HCT116 (cell line): ENCODE measurements around the gene TJP1. TPM values are rescaled to one million over a fixed set of nuclear protein-coding genes. Genes with fewer than 3 reads are reported as not detected.

Experiments used
- ATAC-seq: fragments of 200-7000 bp; cut with Tn5 transposase; 2 replicates; pipeline ENCODE4 v1.9.1; 2020; ENCODE audit warnings: mild to moderate bottlenecking, moderate library complexity
- BruUV-seq: library from RNA; stranded (reverse); fragments of 400-500 nt; replicated peaks from 2 replicates; lab custom pipeline; 2021; lab: Mats Ljungman, UMichigan
- CTCF ChIA-PET: fragments of 300-600 bp; sonication (Branson Sonifier 250); formaldehyde crosslinking; loops from one replicate; lab custom pipeline; 2021; ENCODE audit warnings: antibody characterized with exemption; lab: Charles Lee
- POLR2A ChIA-PET: fragments of 300-600, 350-600 bp; sonication (Branson Sonifier 250); formaldehyde crosslinking; loops from one replicate; lab custom pipeline; 2021; ENCODE audit warnings: antibody characterized with exemption; lab: Charles Lee
- RAD21 ChIA-PET, 2 experiments: fragments of 300-600 bp; sonication (Branson Sonifier 250); formaldehyde crosslinking; loops; one replicate each; lab custom pipeline; 2023; ENCODE audit warnings: low total read pairs in 2 of 2; ENCODE audit not compliant: uncharacterized antibody in 2 of 2, unreplicated experiment in 2 of 2, low non-redundant PET in 1 of 2; lab: Charles Lee
- DNase-seq: peaks from one replicate; pipeline ENCODE4 v3.0.0-alpha.2; 2010; ENCODE audit warnings: low read depth, low spot score
- H2AFZ ChIP-seq: fragments of 200-600 bp; shearing (Covaris generic), sonication (generic); 2 replicates; pipeline ENCODE4 v1.6.1; 2017; ENCODE audit warnings: low read depth, mixed run types, mixed read lengths, antibody characterized with exemption, low read length; ENCODE audit not compliant: poor library complexity, severe bottlenecking
- H3K27ac ChIP-seq: 2 replicates; pipeline ENCODE4 v1.5.1; 2012; ENCODE audit warnings: low read depth, low read length
- H3K27me3 ChIP-seq: fragments of 200-600 bp; sonication (generic); 2 replicates; pipeline ENCODE4 v1.6.1; 2016; ENCODE audit warnings: mixed run types, low read length, mixed read lengths; ENCODE audit not compliant: insufficient read depth
- H3K36me3 ChIP-seq, 2 experiments: fragments of 200-500 bp in 1 of 2; fragments of 200-600 bp in 1 of 2; sonication (Bioruptor generic) in 1 of 2; sonication (generic) in 1 of 2; 2 replicates each; pipeline versions ENCODE4 v1.5.1 to v1.6.1; 2014 to 2016; ENCODE audit warnings: low read length in 2 of 2, inconsistent platforms in 1 of 2, mixed read lengths in 1 of 2, mixed run types in 1 of 2; ENCODE audit not compliant: insufficient read depth in 2 of 2, control insufficient read depth in 1 of 2
- H3K4me1 ChIP-seq, 2 experiments: fragments of 200-600 bp in 1 of 2; sonication (generic) in 1 of 2; 2 replicates each; pipeline versions ENCODE4 v1.5.1 to v1.6.1; 2012 to 2017; ENCODE audit warnings: low read length in 2 of 2, inconsistent platforms in 1 of 2, mild to moderate bottlenecking in 1 of 2, mixed read lengths in 1 of 2, mixed run types in 1 of 2, moderate library complexity in 1 of 2; ENCODE audit not compliant: insufficient read depth in 2 of 2, control insufficient read depth in 1 of 2
- H3K4me2 ChIP-seq: fragments of 200-600 bp; sonication (generic); 2 replicates; pipeline ENCODE4 v1.6.1; 2017; ENCODE audit warnings: mixed run types, low read length, mixed read lengths
- H3K4me3 ChIP-seq, 2 experiments: fragments of 200-600 bp in 1 of 2; sonication (generic) in 1 of 2; replicated peaks in 1 of 2; 2 replicates each; pipeline ENCODE4 v1.5.1; 2011 to 2016; ENCODE audit warnings: low read length in 2 of 2, control low read depth in 1 of 2, low read depth in 1 of 2, mild to moderate bottlenecking in 1 of 2, mixed read lengths in 1 of 2, mixed run types in 1 of 2
- H3K79me2 ChIP-seq: fragments of 200-600 bp; sonication (generic); 2 replicates; pipeline ENCODE4 v1.6.1; 2017; ENCODE audit warnings: mild to moderate bottlenecking, mixed run types, low read length, moderate library complexity, mixed read lengths; ENCODE audit not compliant: insufficient read depth
- H3K9ac ChIP-seq: fragments of 200-600 bp; sonication (generic); 2 replicates; pipeline ENCODE4 v1.6.1; 2016; ENCODE audit warnings: low read length, mixed read lengths
- H3K9me2 ChIP-seq: fragments of 200-600 bp; sonication (generic), shearing (Covaris generic); 2 replicates; pipeline ENCODE4 v1.6.1; 2017; ENCODE audit warnings: mixed run types, mild to moderate bottlenecking, moderate library complexity; ENCODE audit not compliant: insufficient read depth
- H3K9me3 ChIP-seq, 2 experiments: fragments of 200-500 bp in 1 of 2; fragments of 200-600 bp in 1 of 2; sonication (Bioruptor generic) in 1 of 2; sonication (generic) in 1 of 2; 2 replicates each; pipeline ENCODE4 v1.6.1; 2014 to 2017; ENCODE audit warnings: low read length in 2 of 2, mixed read lengths in 2 of 2, inconsistent platforms in 1 of 2, low read depth in 1 of 2, mild to moderate bottlenecking in 1 of 2, mixed run types in 1 of 2, moderate library complexity in 1 of 2; ENCODE audit not compliant: control insufficient read depth in 1 of 2, insufficient read depth in 1 of 2
- H4K20me1 ChIP-seq: fragments of 200-600 bp; sonication (generic), shearing (Covaris generic); 2 replicates; pipeline ENCODE4 v1.6.1; 2017; ENCODE audit warnings: mixed run types, mild to moderate bottlenecking, moderate library complexity; ENCODE audit not compliant: insufficient read depth
- EZH2phosphoT487 ChIP-seq: fragments of 200-600 bp; IDR thresholded peaks from 2 replicates; pipeline ENCODE4 v1.6.1; 2018; ENCODE audit warnings: antibody characterized with exemption, borderline replicate concordance
- POLR2A ChIP-seq: IDR thresholded peaks from 2 replicates; pipeline ENCODE4 v1.7.0; 2011; ENCODE audit warnings: borderline replicate concordance; ENCODE audit not compliant: insufficient read depth, insufficient read length; ENCODE audit errors: extremely low read depth
- RAD21 ChIP-seq: IDR thresholded peaks from 2 replicates; pipeline ENCODE4 v1.6.1; 2012; ENCODE audit warnings: low read depth, mild to moderate bottlenecking
- SIN3A ChIP-seq: IDR thresholded peaks from 2 replicates; pipeline ENCODE4 v1.6.1; 2012; ENCODE audit warnings: low read depth
- SP1 ChIP-seq: IDR thresholded peaks from 2 replicates; pipeline ENCODE4 v1.6.1; 2012; ENCODE audit warnings: low read depth
- SRF ChIP-seq: IDR thresholded peaks from 2 replicates; pipeline ENCODE4 v1.6.1; 2012; ENCODE audit warnings: low read depth
- YY1 ChIP-seq: IDR thresholded peaks from 2 replicates; pipeline ENCODE4 v1.6.1; 2011; ENCODE audit warnings: low read length, low read depth, moderate library complexity, mild to moderate bottlenecking; ENCODE audit not compliant: insufficient replicate concordance; ENCODE audit errors: extremely low read depth
- ZNF274 ChIP-seq: fragments of 200-500 bp; sonication (Bioruptor generic); IDR thresholded peaks from 2 replicates; pipeline ENCODE4 v1.6.1; 2014; ENCODE audit warnings: mild to moderate bottlenecking, low read depth, low read length, inconsistent platforms
- intact Hi-C: fragments of 100-400 bp; cut with micrococcal nuclease; formaldehyde crosslinking; loops from 2 replicates; pipeline ENCODE4 v1.10.0; 2022
- total RNA-seq: library from RNA; stranded (reverse); gene quantifications from one replicate; pipeline ENCODE4 v1.2.1, GENCODE V29; 2021; ENCODE audit not compliant: unreplicated experiment
- TF ChIP-seq, protein P1 (sequence below), 3 experiments: fragments of 200-600 bp in 1 of 3; sonication (generic) in 1 of 3; IDR thresholded peaks in 2 of 3; conservative IDR thresholded peaks in 1 of 3; 2 replicates each; pipeline ENCODE4 v1.5.1; 2012 to 2017; ENCODE audit warnings: low read depth in 2 of 3, low read length in 2 of 3, antibody characterized with exemption in 1 of 3, borderline replicate concordance in 1 of 3, control low read depth in 1 of 3, mild to moderate bottlenecking in 1 of 3, mixed read lengths in 1 of 3, mixed run types in 1 of 3, moderate library complexity in 1 of 3; ENCODE audit not compliant: insufficient read depth in 1 of 3
- TF ChIP-seq, protein P2 (sequence below): IDR thresholded peaks from 2 replicates; pipeline ENCODE4 v1.6.1; 2012; ENCODE audit warnings: low read depth

Gene TJP1
- total RNA-seq, 1 experiment from 2014 or later: 83.6 TPM

DNA sequence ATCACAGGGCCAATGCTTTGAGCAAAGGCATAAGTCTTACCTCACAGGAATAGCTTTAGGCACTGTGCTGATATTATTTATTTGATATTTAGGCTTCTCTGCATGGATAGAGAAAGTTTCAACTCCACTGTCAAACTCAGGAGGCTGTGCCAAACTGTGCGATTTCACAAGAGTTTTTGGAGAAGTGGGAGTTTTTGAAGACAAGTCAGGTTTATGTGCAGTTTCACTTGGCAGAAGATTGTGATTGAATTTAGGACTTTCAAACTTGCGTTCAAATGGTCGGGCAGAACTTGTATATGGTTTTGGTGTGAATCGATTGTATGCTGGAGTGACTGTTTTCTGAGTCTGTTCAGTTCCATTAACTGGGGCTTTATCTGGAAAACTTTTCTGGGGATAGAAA, 113.7 kb downstream of the TJP1 start:
- Histone ChIP-seq H3K9ac (no peak overlapping the region), H3K4me2 (no peak overlapping the region), H3K27ac (no peak overlapping the region), H3K4me3 (no peak overlapping the region), H4K20me1 (no peaks in the 10 kb centered on the region), H3K9me3 (no peaks in the 10 kb centered on the region), H3K4me1 (no peaks in the 10 kb centered on the region), H2AFZ (no peak overlapping the region), H3K9me2 (no peaks in the 10 kb centered on the region), H3K36me3 (peaks cover 45 to 62% of the 10 kb centered on the region in 2 experiments), H3K79me2 (0 out of 2 replicates have a peak, but pooled peaks cover 4% of the 10 kb centered on the region), H3K27me3 (no peaks in the 10 kb centered on the region)
- ChIA-PET RAD21 (no interaction called here), POLR2A (no interaction called here), CTCF (no interaction called here)
- intact Hi-C loops: no loop called here
- no peak for DNase-seq
- no peak for ATAC-seq
- BruUV-seq: no TSS peak
- TF ChIP-seq SRF (no peak), YY1 (no peak), SP1 (no peak), EZH2phosphoT487 (no peak), RAD21 (no peak), ZNF274 (no peak), SIN3A (no peak), POLR2A (no peak)
- TF ChIP-seq, protein P1, sequence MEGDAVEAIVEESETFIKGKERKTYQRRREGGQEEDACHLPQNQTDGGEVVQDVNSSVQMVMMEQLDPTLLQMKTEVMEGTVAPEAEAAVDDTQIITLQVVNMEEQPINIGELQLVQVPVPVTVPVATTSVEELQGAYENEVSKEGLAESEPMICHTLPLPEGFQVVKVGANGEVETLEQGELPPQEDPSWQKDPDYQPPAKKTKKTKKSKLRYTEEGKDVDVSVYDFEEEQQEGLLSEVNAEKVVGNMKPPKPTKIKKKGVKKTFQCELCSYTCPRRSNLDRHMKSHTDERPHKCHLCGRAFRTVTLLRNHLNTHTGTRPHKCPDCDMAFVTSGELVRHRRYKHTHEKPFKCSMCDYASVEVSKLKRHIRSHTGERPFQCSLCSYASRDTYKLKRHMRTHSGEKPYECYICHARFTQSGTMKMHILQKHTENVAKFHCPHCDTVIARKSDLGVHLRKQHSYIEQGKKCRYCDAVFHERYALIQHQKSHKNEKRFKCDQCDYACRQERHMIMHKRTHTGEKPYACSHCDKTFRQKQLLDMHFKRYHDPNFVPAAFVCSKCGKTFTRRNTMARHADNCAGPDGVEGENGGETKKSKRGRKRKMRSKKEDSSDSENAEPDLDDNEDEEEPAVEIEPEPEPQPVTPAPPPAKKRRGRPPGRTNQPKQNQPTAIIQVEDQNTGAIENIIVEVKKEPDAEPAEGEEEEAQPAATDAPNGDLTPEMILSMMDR (IDR thresholded peaks at IDR 0.05 in 2 of 3, conservative IDR thresholded peaks at IDR 0.05 in 1 of 3; ENCODE audit: borderline replicate concordance in 1 of 3, insufficient read depth in 1 of 3, low read depth in 2 of 3, low read length in 2 of 3): no peak
- TF ChIP-seq, protein P2, sequence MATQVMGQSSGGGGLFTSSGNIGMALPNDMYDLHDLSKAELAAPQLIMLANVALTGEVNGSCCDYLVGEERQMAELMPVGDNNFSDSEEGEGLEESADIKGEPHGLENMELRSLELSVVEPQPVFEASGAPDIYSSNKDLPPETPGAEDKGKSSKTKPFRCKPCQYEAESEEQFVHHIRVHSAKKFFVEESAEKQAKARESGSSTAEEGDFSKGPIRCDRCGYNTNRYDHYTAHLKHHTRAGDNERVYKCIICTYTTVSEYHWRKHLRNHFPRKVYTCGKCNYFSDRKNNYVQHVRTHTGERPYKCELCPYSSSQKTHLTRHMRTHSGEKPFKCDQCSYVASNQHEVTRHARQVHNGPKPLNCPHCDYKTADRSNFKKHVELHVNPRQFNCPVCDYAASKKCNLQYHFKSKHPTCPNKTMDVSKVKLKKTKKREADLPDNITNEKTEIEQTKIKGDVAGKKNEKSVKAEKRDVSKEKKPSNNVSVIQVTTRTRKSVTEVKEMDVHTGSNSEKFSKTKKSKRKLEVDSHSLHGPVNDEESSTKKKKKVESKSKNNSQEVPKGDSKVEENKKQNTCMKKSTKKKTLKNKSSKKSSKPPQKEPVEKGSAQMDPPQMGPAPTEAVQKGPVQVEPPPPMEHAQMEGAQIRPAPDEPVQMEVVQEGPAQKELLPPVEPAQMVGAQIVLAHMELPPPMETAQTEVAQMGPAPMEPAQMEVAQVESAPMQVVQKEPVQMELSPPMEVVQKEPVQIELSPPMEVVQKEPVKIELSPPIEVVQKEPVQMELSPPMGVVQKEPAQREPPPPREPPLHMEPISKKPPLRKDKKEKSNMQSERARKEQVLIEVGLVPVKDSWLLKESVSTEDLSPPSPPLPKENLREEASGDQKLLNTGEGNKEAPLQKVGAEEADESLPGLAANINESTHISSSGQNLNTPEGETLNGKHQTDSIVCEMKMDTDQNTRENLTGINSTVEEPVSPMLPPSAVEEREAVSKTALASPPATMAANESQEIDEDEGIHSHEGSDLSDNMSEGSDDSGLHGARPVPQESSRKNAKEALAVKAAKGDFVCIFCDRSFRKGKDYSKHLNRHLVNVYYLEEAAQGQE: no peak
